ENCODE measurements around the gene DHCR7. TPM values are rescaled to one million over a fixed set of nuclear protein-coding genes. Genes with fewer than 3 reads are reported as not detected.

DHCR7 gene
- total RNA-seq, 1 experiment from 2014 or later = 211 TPM

DNA sequence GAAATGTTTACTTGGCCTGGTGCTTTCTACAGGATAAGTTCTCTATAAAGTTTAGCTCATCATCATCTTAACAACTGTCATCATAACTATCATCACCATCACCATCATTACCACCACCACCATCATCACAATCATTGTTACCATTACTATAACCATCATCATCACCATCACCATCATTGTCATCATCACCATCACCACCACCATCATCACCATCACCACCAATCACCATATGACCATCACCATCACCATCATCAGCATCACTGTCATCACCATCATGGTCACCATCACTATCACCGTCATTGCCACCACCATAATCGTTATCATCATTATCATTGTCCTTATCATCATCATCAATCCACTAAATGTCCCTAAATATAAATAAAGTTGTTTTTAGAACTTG is 54.9 kb downstream of the DHCR7 start:
- BruUV-seq (replicated peaks) = no TSS peak
- no peak overlapping the region for H3K4me3 Mint-ChIP-seq (ENCODE audit: low read depth, unreplicated experiment)
- intact Hi-C loops (cut with micrococcal nuclease; ENCODE audit: unreplicated experiment) = no loop called here
- CTCF ChIA-PET = no interaction called here
- no peak overlapping the region for H3K27ac Mint-ChIP-seq (ENCODE audit: unreplicated experiment)
- no peaks in the 10 kb centered on the region for H3K36me3 Mint-ChIP-seq (ENCODE audit: insufficient read depth, unreplicated experiment)
- no peaks in the 10 kb centered on the region for H3K4me1 Mint-ChIP-seq (ENCODE audit: low read depth, unreplicated experiment)
- H3K27me3 Mint-ChIP-seq (ENCODE audit: unreplicated experiment) = peaks cover 88% of the 10 kb centered on the region
- no peaks in the 10 kb centered on the region for H3K9me3 Mint-ChIP-seq (ENCODE audit: low read depth, unreplicated experiment)
- no peak for DNase-seq
- TF ChIP-seq, protein P1, sequence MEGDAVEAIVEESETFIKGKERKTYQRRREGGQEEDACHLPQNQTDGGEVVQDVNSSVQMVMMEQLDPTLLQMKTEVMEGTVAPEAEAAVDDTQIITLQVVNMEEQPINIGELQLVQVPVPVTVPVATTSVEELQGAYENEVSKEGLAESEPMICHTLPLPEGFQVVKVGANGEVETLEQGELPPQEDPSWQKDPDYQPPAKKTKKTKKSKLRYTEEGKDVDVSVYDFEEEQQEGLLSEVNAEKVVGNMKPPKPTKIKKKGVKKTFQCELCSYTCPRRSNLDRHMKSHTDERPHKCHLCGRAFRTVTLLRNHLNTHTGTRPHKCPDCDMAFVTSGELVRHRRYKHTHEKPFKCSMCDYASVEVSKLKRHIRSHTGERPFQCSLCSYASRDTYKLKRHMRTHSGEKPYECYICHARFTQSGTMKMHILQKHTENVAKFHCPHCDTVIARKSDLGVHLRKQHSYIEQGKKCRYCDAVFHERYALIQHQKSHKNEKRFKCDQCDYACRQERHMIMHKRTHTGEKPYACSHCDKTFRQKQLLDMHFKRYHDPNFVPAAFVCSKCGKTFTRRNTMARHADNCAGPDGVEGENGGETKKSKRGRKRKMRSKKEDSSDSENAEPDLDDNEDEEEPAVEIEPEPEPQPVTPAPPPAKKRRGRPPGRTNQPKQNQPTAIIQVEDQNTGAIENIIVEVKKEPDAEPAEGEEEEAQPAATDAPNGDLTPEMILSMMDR (IDR thresholded peaks at IDR 0.05; ENCODE audit: unreplicated experiment) = no peak

DNA sequence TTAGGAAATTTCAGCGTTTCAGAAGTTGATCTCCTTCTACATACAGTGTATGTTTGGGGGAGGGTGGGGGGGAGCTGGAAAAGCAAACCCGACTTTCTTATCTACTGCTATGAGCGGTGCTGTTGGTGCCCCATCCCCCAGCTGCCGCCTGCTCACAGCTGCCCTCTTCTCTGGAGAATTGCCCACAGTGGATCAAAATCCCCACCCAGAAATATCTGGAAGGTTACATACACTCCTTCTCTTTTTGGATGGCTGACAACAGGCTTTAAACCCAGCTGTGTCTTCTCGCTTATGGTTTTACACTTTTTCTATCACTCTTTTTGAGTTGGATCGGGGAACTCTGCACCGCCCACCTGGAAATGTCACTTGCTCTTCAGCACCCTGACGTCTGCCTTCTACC is 56.4 kb downstream of the DHCR7 start:
- no peak overlapping the region for H3K4me3 Mint-ChIP-seq (ENCODE audit: low read depth, unreplicated experiment)
- no peaks in the 10 kb centered on the region for H3K9me3 Mint-ChIP-seq (ENCODE audit: low read depth, unreplicated experiment)
- H3K27ac Mint-ChIP-seq (ENCODE audit: unreplicated experiment) = no peak overlapping the region
- no TSS peak for BruUV-seq (replicated peaks)
- no peaks in the 10 kb centered on the region for H3K36me3 Mint-ChIP-seq (ENCODE audit: insufficient read depth, unreplicated experiment)
- CTCF ChIA-PET = interaction anchor here (0.6 kb wide), 1 partner anchor 941 kb away, joined by 4 read pairs; no protein-coding TSS in a partner anchor
- peaks cover 98% of the 10 kb centered on the region for H3K27me3 Mint-ChIP-seq (ENCODE audit: unreplicated experiment)
- intact Hi-C loops (cut with micrococcal nuclease; ENCODE audit: unreplicated experiment) = no loop called here
- TF ChIP-seq, protein P1 (IDR thresholded peaks at IDR 0.05; ENCODE audit: unreplicated experiment) = no peak
- no peak for DNase-seq
- H3K4me1 Mint-ChIP-seq (ENCODE audit: low read depth, unreplicated experiment) = no peaks in the 10 kb centered on the region

DNA sequence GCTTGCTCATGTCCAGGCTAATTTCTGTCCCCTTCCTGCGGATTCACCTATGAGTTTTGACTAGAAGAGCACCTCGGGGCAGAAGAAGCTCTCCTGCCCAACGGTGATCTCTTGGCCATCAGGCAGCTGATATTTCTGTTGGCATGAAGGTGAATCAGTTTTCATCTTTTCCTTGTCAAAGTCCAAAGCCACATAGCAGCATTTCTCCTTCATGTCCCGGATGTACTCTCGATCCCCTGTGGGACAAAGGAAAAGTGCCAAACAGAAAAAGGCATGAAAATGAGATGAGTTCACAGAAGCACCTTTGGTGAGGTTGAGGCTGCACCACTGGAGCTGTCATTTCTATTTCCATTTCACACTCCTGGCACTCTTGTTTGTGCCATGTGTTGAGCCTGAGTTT is 56.8 kb downstream of the DHCR7 start:
- Mint-ChIP-seq H3K4me1 (ENCODE audit: low read depth, unreplicated experiment) (no peaks in the 10 kb centered on the region), H3K4me3 (ENCODE audit: low read depth, unreplicated experiment) (no peak overlapping the region), H3K27ac (ENCODE audit: unreplicated experiment) (no peak overlapping the region), H3K36me3 (ENCODE audit: insufficient read depth, unreplicated experiment) (no peaks in the 10 kb centered on the region), H3K27me3 (ENCODE audit: unreplicated experiment) (peaks cover 98% of the 10 kb centered on the region), H3K9me3 (ENCODE audit: low read depth, unreplicated experiment) (no peaks in the 10 kb centered on the region)
- TF ChIP-seq, protein P1 (IDR thresholded peaks at IDR 0.05; ENCODE audit: unreplicated experiment) = no peak
- CTCF ChIA-PET = interaction anchor here (0.6 kb wide), 1 partner anchor 940 kb away, joined by 4 read pairs; no protein-coding TSS in a partner anchor
- DNase-seq = no peak
- intact Hi-C loops (cut with micrococcal nuclease; ENCODE audit: unreplicated experiment) = no loop called here
- BruUV-seq (replicated peaks) = no TSS peak

DNA sequence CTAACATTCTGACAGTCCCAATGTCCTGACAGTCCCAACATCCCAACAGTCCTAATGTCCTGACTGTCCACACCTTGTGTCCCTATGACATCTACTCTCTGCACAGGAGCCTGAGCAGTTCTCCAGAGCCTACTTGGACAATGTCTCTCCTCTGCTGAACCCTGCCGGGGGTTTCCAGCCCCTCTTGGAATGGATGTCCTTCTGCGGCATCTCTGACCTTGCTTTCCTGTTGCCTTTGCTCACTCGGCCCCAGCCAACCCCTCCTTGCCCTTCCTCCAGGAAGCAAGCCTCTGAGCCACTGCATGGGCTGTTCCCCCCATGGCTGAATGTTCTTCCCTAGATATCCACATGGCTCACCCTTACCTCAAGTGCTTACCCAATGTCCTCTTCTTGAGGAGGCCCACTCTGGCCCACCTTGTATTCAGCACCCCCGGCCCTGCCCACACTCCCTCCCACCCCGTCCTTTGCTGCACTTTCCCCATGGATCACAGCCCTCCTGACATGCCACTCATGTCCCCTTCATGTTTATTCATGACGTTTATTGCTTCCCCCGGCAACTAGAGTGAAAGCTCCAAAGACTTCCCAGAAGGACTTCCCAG is 59.5 kb downstream of the DHCR7 start:
- no peak overlapping the region for H3K4me3 Mint-ChIP-seq (ENCODE audit: low read depth, unreplicated experiment)
- no peak overlapping the region for H3K27ac Mint-ChIP-seq (ENCODE audit: unreplicated experiment)
- TF ChIP-seq, protein P1 (IDR thresholded peaks at IDR 0.05; ENCODE audit: unreplicated experiment) = no peak
- H3K9me3 Mint-ChIP-seq (ENCODE audit: low read depth, unreplicated experiment) = no peaks in the 10 kb centered on the region
- intact Hi-C loops (cut with micrococcal nuclease; ENCODE audit: unreplicated experiment) = no loop called here
- peaks cover 96% of the 10 kb centered on the region for H3K27me3 Mint-ChIP-seq (ENCODE audit: unreplicated experiment)
- DNase-seq = no peak
- H3K4me1 Mint-ChIP-seq (ENCODE audit: low read depth, unreplicated experiment) = no peaks in the 10 kb centered on the region
- CTCF ChIA-PET = interaction anchor here (0.7 kb wide), 1 partner anchor 16 kb away, joined by 3 read pairs; no protein-coding TSS in a partner anchor
- H3K36me3 Mint-ChIP-seq (ENCODE audit: insufficient read depth, unreplicated experiment) = no peaks in the 10 kb centered on the region
- no TSS peak for BruUV-seq (replicated peaks)
